Measurements from ENCODE around the gene FBXL17.

The FBXL17 gene

DNA sequence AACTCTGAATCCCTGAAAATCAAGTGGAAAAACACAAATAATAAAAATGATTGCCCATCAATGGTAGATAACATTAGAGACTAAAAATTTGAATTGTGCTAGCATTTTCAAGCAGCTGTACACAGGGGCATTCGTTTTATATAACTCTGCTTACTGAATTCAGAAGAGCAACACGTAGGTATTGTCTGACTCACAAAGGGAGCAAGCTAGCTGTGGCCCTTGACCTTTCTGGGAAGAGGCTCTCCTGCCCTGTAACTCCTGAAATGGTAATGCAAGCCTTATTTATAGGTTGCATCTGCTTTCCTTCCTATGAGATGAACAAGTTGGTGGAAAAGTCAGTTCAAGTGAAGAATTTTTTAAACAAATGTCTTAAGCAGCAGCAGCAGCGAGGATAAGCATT lies 492.5 kb downstream of the FBXL17 start:
- H3K4me3 ChIP-seq (ENCODE audit: low read depth in 1 of 2, low read length in 2 of 2): no peak overlapping the region
- no peak overlapping the region for H3K9ac ChIP-seq (ENCODE audit: low read depth, low read length)
- H3K27ac ChIP-seq (ENCODE audit: low read length): no peak overlapping the region
- no peaks in the 10 kb centered on the region for H4K20me1 ChIP-seq (ENCODE audit: insufficient read depth, low read length)
- DNase-seq (no peak), ATAC-seq (ENCODE audit: insufficient read depth, low read depth) (no peak)
- TF ChIP-seq, protein P1, sequence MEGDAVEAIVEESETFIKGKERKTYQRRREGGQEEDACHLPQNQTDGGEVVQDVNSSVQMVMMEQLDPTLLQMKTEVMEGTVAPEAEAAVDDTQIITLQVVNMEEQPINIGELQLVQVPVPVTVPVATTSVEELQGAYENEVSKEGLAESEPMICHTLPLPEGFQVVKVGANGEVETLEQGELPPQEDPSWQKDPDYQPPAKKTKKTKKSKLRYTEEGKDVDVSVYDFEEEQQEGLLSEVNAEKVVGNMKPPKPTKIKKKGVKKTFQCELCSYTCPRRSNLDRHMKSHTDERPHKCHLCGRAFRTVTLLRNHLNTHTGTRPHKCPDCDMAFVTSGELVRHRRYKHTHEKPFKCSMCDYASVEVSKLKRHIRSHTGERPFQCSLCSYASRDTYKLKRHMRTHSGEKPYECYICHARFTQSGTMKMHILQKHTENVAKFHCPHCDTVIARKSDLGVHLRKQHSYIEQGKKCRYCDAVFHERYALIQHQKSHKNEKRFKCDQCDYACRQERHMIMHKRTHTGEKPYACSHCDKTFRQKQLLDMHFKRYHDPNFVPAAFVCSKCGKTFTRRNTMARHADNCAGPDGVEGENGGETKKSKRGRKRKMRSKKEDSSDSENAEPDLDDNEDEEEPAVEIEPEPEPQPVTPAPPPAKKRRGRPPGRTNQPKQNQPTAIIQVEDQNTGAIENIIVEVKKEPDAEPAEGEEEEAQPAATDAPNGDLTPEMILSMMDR (IDR thresholded peaks at IDR 0.05; ENCODE audit: borderline replicate concordance, extremely low read depth, low read length, poor library complexity, severe bottlenecking): no peak
- no peak for TF ChIP-seq EZH2 (IDR thresholded peaks at IDR 0.05; ENCODE audit: borderline replicate concordance, low read depth, low read length, severe bottlenecking)
- no peak overlapping the region for H2AFZ ChIP-seq (ENCODE audit: low read depth, low read length)
- H3K9me3 ChIP-seq (ENCODE audit: insufficient read depth, low read length, severe bottlenecking): no peaks in the 10 kb centered on the region
- H3K27me3 ChIP-seq (ENCODE audit: insufficient read depth, low read length, poor library complexity): no peaks in the 10 kb centered on the region
- H3K79me2 ChIP-seq (ENCODE audit: insufficient read depth, low read length): no peaks in the 10 kb centered on the region
- no peaks in the 10 kb centered on the region for H3K36me3 ChIP-seq (ENCODE audit: insufficient read depth, low read length)
- H3K4me1 ChIP-seq (ENCODE audit: insufficient read depth, low read length): peaks cover 14% of the 10 kb centered on the region
- no peak overlapping the region for H3K4me2 ChIP-seq (ENCODE audit: insufficient read depth, low read length)

DNA sequence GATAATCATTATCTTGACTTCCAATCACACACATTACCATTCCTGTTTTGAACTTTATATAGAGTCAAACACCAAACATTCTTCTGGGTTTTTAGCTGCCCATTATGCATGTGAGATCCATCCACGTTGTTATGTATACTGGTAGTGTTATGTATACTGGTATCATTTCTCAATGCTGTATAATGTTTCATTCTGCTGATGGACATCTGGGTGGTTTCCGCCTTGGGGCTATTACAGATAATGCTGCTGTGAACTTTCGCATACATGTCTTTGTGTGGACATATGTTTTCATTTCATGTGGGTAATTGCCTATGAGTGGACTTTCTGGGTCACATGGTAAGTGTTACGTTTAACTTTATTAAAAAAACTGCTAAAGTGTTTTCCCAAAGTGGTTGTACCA lies 493.4 kb downstream of the FBXL17 start:
- H4K20me1 ChIP-seq (ENCODE audit: insufficient read depth, low read length): no peaks in the 10 kb centered on the region
- H2AFZ ChIP-seq (ENCODE audit: low read depth, low read length): no peak overlapping the region
- no peaks in the 10 kb centered on the region for H3K36me3 ChIP-seq (ENCODE audit: insufficient read depth, low read length)
- no peaks in the 10 kb centered on the region for H3K79me2 ChIP-seq (ENCODE audit: insufficient read depth, low read length)
- no peak overlapping the region for H3K27ac ChIP-seq (ENCODE audit: low read length)
- H3K9me3 ChIP-seq (ENCODE audit: insufficient read depth, low read length, severe bottlenecking): no peaks in the 10 kb centered on the region
- H3K4me3 ChIP-seq (ENCODE audit: low read depth in 1 of 2, low read length in 2 of 2): no peak overlapping the region
- no peaks in the 10 kb centered on the region for H3K27me3 ChIP-seq (ENCODE audit: insufficient read depth, low read length, poor library complexity)
- H3K9ac ChIP-seq (ENCODE audit: low read depth, low read length): no peak overlapping the region
- ATAC-seq (ENCODE audit: insufficient read depth, low read depth) (no peak), DNase-seq (no peak)
- H3K4me1 ChIP-seq (ENCODE audit: insufficient read depth, low read length): peaks cover 14% of the 10 kb centered on the region
- no peak overlapping the region for H3K4me2 ChIP-seq (ENCODE audit: insufficient read depth, low read length)
- TF ChIP-seq, protein P1 (IDR thresholded peaks at IDR 0.05; ENCODE audit: borderline replicate concordance, extremely low read depth, low read length, poor library complexity, severe bottlenecking): no peak
- no peak for TF ChIP-seq EZH2 (IDR thresholded peaks at IDR 0.05; ENCODE audit: borderline replicate concordance, low read depth, low read length, severe bottlenecking)

DNA sequence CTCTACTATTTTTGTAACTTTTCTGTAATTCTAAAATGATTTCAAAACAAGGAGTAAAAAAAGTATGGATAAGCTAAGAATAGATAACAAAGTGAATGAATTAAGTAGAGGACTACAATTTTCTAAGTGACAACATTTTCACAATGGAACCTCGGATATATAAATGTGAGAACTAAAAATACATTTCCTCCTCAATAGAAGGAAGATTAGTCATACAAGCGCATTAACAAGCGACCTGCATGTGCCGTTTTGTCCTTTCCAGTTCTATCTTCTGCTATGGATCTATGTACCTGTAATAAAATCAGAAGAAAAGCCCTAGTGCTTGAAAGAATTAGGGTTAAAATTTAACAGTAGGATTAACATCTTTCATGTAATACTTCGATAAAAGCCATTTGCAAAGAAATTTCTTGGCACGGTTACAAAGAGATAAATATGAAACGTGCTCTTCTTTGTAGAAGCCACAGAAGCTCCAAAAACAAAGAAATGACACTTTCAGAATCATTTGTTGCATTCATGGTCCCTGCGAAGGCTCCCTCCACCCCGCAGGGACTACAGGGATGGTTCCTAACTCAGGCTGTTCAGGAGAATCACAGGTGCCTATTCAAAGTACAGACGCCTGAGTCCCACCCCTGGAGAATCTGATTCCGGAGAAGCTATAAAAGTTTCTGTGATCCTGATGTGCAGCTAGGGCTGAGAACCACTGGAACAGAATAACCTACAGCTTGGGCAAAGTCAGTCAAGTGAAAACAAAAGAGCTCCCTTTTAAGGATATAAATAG lies 494.5 kb downstream of the FBXL17 start:
- DNase-seq: no peak

More for the DNA sequence above, 494.5 kb downstream of the FBXL17 start:
- no peak for ATAC-seq (ENCODE audit: insufficient read depth, low read depth)
- Histone ChIP-seq H3K9ac (ENCODE audit: low read depth, low read length) (no peak overlapping the region), H3K4me3 (ENCODE audit: low read depth in 1 of 2, low read length in 2 of 2) (no peak overlapping the region), H3K4me1 (ENCODE audit: insufficient read depth, low read length) (peaks cover 14% of the 10 kb centered on the region), H3K36me3 (ENCODE audit: insufficient read depth, low read length) (no peaks in the 10 kb centered on the region), H3K79me2 (ENCODE audit: insufficient read depth, low read length) (no peaks in the 10 kb centered on the region), H3K27me3 (ENCODE audit: insufficient read depth, low read length, poor library complexity) (no peaks in the 10 kb centered on the region), H3K27ac (ENCODE audit: low read length) (no peak overlapping the region), H2AFZ (ENCODE audit: low read depth, low read length) (no peak overlapping the region), H3K9me3 (ENCODE audit: insufficient read depth, low read length, severe bottlenecking) (no peaks in the 10 kb centered on the region), H3K4me2 (ENCODE audit: insufficient read depth, low read length) (no peak overlapping the region), H4K20me1 (ENCODE audit: insufficient read depth, low read length) (no peaks in the 10 kb centered on the region)
- TF ChIP-seq EZH2 (IDR thresholded peaks at IDR 0.05; ENCODE audit: borderline replicate concordance, low read depth, low read length, severe bottlenecking): no peak
- TF ChIP-seq, protein P1 (IDR thresholded peaks at IDR 0.05; ENCODE audit: borderline replicate concordance, extremely low read depth, low read length, poor library complexity, severe bottlenecking): no peak

Measured in DND-41 (cell line).